Calu3 (cell line): ENCODE measurements around the gene SPATC1L. TPM values are rescaled to one million over a fixed set of nuclear protein-coding genes. Genes with fewer than 3 reads are reported as not detected.
A peak's percentile ranks its signal among the peaks of the same experiment; 100 is the strongest.

Experiments
- Bru-seq: library from RNA; stranded (reverse); fragments of 400-500 nt; gene quantifications from one replicate; lab custom pipeline; 2021; lab: Mats Ljungman, UMichigan
- BruChase-seq, 2 experiments: library from RNA; stranded (reverse); fragments of 400-500 nt; gene quantifications; one replicate each; lab custom pipeline; 2021; lab: Mats Ljungman, UMichigan
- BruUV-seq: library from RNA; stranded (reverse); fragments of 400-500 nt; replicated peaks from 2 replicates; lab custom pipeline; 2021; lab: Mats Ljungman, UMichigan
- CTCF ChIA-PET: fragments of 300-600 bp; sonication (Branson Sonifier 250); formaldehyde crosslinking; loops from one replicate; lab custom pipeline; 2022; ENCODE audit warnings: antibody characterized with exemption; lab: Charles Lee
- DNase-seq: peaks from one replicate; pipeline ENCODE4 v3.0.0; 2022
- H3K27ac Mint-ChIP-seq: one replicate; pipeline ENCODE4 v1.8.0; 2022; ENCODE audit warnings: mixed read lengths; ENCODE audit not compliant: unreplicated experiment
- H3K27me3 Mint-ChIP-seq: one replicate; pipeline ENCODE4 v1.8.0; 2022; ENCODE audit warnings: mixed read lengths; ENCODE audit not compliant: unreplicated experiment
- H3K36me3 Mint-ChIP-seq: one replicate; pipeline ENCODE4 v1.8.0; 2022; ENCODE audit warnings: mild to moderate bottlenecking, moderate library complexity, mixed read lengths; ENCODE audit not compliant: insufficient read depth, unreplicated experiment
- H3K4me1 Mint-ChIP-seq: one replicate; pipeline ENCODE4 v1.8.0; 2022; ENCODE audit warnings: mild to moderate bottlenecking, low read depth, mixed read lengths; ENCODE audit not compliant: unreplicated experiment
- H3K4me3 Mint-ChIP-seq: one replicate; pipeline ENCODE4 v1.8.0; 2022; ENCODE audit warnings: mild to moderate bottlenecking, low read depth, moderate library complexity, mixed read lengths; ENCODE audit not compliant: unreplicated experiment
- H3K9me3 Mint-ChIP-seq: one replicate; pipeline ENCODE4 v1.8.0; 2022; ENCODE audit warnings: low read depth, mixed read lengths; ENCODE audit not compliant: unreplicated experiment
- intact Hi-C: fragments of 100-400 bp; cut with micrococcal nuclease; formaldehyde crosslinking; loops from one replicate; pipeline ENCODE4 v1.10.0; 2022; ENCODE audit not compliant: unreplicated experiment
- long read RNA-seq: library from polyadenylated mRNA; stranded (forward); transcript quantifications from one replicate; pipeline ENCODE4 v2.0.0, GENCODE V29; 2022
- total RNA-seq: library from RNA; stranded (reverse); gene quantifications from 2 replicates; pipeline ENCODE4 v1.2.3, GENCODE V29; 2022
- TF ChIP-seq, protein P1 (sequence below): fragments of 200-600 bp; IDR thresholded peaks from one replicate; pipeline ENCODE4 v1.8.0; 2022; ENCODE audit warnings: antibody characterized with exemption; ENCODE audit not compliant: unreplicated experiment

SPATC1L gene
- total RNA-seq (4.4 and 5.5 TPM in 2 replicates), Bru-seq, nascent RNA (percentile 30 among the genes with signal in this experiment), BruChase-seq, experiment 1, labeled RNA remaining after a 6-hour chase (percentile 28 among the genes with signal in this experiment), BruChase-seq, experiment 2, labeled RNA remaining after a 2-hour chase (percentile 23 among the genes with signal in this experiment)
- long read RNA-seq, transcript SPATC1L-202 (4 exons, 1,182 nt), result major isoform, 8 of 10 reads
- long read RNA-seq, partial matches to known transcripts, result 0 of 10 reads
- long read RNA-seq, other reads (novel, unspliced or antisense), result 2 of 10 reads

DNA sequence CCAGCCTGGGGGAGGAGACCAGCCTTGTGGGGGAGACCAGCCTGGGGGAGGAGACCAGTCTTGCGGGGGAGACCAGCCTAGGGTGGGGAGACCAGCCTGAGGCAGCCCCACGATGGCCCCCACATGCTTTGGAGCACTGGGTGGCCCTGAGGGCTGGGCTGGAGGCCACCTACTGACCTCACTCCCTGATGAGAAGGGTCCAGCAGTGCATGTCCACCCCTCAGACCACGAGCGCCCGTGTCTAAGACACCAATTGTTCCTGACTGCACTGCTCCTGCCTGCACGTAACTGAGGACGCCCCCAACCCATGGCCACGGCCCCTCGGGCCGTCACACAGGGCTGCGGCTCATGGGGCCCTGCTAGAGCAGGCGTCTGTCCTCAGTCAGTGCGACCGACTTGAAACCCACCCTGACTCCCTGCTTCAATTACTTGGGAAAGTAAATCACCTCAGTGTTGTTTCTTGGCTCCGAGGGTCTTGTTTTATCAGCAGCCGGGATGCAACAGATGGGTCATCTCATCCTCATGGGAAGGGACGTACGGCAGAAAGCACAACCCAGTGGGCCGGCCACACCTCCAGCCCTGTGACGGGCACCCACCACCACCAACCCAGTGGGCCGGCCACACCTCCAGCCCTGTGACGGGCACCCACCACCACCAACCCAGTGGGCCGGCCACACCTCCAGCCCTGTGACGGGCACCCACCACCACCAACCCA, at the start of gene SPATC1L:
Gene SPATC1L (minus strand): TSS at position 550 of the 715 bp plus-strand sequence. CDS start 1,643 bp downstream, outside the sequence.
- peaks cover 14% of the 10 kb centered on the region for H3K4me1 Mint-ChIP-seq
- peak within 1 kb of the TSS; percentile 69 for H3K4me3 Mint-ChIP-seq
- BruUV-seq, result no TSS peak
- TF ChIP-seq, protein P1, sequence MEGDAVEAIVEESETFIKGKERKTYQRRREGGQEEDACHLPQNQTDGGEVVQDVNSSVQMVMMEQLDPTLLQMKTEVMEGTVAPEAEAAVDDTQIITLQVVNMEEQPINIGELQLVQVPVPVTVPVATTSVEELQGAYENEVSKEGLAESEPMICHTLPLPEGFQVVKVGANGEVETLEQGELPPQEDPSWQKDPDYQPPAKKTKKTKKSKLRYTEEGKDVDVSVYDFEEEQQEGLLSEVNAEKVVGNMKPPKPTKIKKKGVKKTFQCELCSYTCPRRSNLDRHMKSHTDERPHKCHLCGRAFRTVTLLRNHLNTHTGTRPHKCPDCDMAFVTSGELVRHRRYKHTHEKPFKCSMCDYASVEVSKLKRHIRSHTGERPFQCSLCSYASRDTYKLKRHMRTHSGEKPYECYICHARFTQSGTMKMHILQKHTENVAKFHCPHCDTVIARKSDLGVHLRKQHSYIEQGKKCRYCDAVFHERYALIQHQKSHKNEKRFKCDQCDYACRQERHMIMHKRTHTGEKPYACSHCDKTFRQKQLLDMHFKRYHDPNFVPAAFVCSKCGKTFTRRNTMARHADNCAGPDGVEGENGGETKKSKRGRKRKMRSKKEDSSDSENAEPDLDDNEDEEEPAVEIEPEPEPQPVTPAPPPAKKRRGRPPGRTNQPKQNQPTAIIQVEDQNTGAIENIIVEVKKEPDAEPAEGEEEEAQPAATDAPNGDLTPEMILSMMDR, result no peak
- intact Hi-C loops, result no loop called here
- H3K27me3 Mint-ChIP-seq, result no peaks in the 10 kb centered on the region
- no peaks in the 10 kb centered on the region for H3K9me3 Mint-ChIP-seq
- H3K27ac Mint-ChIP-seq, result peak within 1 kb of the TSS; percentile 77
- CTCF ChIA-PET, result no interaction called here
- peaks cover 22% of the 10 kb centered on the region for H3K36me3 Mint-ChIP-seq
- DNase-seq, result no peak

DNA sequence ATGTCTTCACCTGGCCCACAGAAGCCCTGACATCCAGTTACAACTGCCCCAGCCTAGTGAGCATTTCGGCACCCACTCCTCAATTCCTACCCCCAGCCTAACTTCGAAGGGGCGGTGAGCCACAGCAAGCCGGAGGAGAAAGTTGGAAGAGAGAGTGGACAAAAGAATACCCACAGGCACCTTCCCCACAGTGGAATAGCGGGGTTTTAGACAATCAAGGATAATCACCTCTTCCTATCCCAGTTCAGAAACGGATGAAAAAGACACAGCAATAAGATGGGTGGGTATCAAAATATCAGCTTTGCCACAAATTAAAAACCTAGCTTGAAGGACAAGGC, 45.6 kb upstream of the SPATC1L start:
- Mint-ChIP-seq H3K36me3 (peaks cover 54% of the 10 kb centered on the region), H3K27me3 (no peaks in the 10 kb centered on the region), H3K4me3 (peak overlapping the region; percentile 83), H3K4me1 (peaks cover 26% of the 10 kb centered on the region), H3K27ac (no peak overlapping the region), H3K9me3 (no peaks in the 10 kb centered on the region)
- BruUV-seq, result no TSS peak
- CTCF ChIA-PET, result no interaction called here
- TF ChIP-seq, protein P1, result no peak
- DNase-seq, result no peak
- intact Hi-C loops, result loop anchor here (10.0 kb wide), 1 partner anchor 85 kb away; no protein-coding TSS in a partner anchor

DNA sequence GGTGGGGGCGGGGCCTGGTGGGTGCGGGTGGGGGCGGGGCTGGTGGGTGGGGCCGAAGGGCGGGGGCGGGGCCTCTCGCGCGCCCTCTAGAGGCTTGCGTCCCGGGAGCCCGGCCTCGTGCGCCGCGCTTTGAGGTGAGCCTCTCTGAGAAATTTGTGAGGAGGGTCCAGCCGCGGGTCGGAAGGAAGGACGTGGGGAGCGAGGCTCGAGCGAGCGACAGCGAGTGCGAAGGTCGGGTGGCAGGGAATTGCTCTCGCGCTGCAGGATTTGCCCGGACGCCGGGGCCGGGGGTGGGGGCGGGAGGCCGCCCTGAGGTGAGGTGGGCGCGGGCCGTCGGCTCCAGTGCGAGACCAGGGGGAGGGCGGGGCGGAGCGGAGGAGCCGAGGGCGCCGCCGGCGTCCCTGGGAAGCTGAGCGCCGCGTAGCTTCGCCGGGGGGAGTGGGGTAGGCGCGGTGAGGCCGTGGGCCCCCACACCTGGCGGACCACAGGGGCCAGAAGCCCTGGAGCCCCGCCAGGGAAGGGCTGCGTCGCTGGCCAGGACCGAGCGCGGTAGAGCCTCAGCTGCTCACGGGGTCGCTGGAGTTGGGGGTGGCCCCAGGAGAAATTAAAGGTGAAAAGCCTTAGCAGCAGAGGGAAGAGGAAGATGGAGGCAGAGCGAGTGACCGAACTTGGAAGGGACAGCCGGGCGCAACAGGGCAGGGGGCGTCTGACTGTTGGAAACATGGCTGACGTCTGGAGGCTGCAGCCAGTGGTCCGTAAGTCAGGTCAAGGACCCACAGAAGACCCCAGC, 45.1 kb upstream of the SPATC1L start:
- BruUV-seq, result no TSS peak
- CTCF ChIA-PET, result no interaction called here
- Mint-ChIP-seq H3K4me1 (peaks cover 26% of the 10 kb centered on the region), H3K27ac (peak overlapping the region; percentile 85), H3K9me3 (no peaks in the 10 kb centered on the region), H3K36me3 (peaks cover 51% of the 10 kb centered on the region), H3K27me3 (no peaks in the 10 kb centered on the region), H3K4me3 (peak overlapping the region; percentile 83)
- TF ChIP-seq, protein P1, result peak; percentile 34
- DNase-seq, result no peak
- intact Hi-C loops, result loop anchor here (10.0 kb wide), 1 partner anchor 85 kb away; no protein-coding TSS in a partner anchor

DNA sequence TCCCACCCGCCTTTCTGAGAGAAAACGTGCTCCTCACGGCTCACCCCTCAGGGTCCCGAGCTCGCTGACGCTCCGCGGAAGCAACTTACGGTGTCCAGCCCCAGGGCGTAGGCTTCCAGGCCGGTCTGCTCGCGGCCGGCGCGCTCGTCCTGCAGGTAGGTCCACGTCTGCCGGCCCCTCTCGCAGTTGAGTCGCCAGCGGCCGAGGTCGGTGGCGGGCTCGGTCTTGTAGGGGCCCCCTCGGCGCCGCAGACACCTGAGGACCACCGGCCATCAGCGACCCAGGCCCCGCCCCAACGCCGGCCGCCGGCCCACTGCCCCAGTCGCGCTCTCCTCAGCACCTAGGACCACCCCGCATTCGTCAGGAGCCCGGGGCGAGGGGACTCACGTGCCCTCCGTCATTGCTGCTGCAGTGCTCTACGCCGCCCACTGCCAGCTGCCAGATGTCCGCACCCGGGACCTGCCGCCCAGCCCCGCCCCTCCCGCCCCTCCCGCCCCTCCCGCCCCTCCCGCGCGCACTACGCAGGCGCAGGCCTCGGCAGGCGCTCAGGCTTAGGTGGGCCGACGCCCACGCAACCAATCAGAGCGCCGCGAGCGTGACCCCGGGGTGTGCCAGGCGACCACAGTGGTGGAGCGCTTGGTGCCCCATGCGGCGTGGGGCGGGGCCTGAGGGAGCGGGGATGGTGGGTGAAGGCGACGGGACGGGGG, 44.2 kb upstream of the SPATC1L start, which contains the start of gene LSS:
Gene LSS (minus strand): TSS at position 430 of the 707 bp plus-strand sequence. CDS start 29 bp downstream, at position 401.
- intact Hi-C loops, result loop anchor here (10.0 kb wide), 1 partner anchor 84 kb away; no protein-coding TSS in a partner anchor
- no TSS peak for BruUV-seq
- TF ChIP-seq, protein P1, result no peak
- H3K4me1 Mint-ChIP-seq, result peaks cover 26% of the 10 kb centered on the region
- peak within 1 kb of the TSS; percentile 85 for H3K27ac Mint-ChIP-seq
- DNase-seq, result peak; percentile 98
- H3K9me3 Mint-ChIP-seq, result no peaks in the 10 kb centered on the region
- CTCF ChIA-PET, result no interaction called here
- no peaks in the 10 kb centered on the region for H3K27me3 Mint-ChIP-seq
- peak within 1 kb of the TSS; percentile 83 for H3K4me3 Mint-ChIP-seq
- peaks cover 44% of the 10 kb centered on the region for H3K36me3 Mint-ChIP-seq
